ENCODE data around the gene KIF1A.

DNA sequence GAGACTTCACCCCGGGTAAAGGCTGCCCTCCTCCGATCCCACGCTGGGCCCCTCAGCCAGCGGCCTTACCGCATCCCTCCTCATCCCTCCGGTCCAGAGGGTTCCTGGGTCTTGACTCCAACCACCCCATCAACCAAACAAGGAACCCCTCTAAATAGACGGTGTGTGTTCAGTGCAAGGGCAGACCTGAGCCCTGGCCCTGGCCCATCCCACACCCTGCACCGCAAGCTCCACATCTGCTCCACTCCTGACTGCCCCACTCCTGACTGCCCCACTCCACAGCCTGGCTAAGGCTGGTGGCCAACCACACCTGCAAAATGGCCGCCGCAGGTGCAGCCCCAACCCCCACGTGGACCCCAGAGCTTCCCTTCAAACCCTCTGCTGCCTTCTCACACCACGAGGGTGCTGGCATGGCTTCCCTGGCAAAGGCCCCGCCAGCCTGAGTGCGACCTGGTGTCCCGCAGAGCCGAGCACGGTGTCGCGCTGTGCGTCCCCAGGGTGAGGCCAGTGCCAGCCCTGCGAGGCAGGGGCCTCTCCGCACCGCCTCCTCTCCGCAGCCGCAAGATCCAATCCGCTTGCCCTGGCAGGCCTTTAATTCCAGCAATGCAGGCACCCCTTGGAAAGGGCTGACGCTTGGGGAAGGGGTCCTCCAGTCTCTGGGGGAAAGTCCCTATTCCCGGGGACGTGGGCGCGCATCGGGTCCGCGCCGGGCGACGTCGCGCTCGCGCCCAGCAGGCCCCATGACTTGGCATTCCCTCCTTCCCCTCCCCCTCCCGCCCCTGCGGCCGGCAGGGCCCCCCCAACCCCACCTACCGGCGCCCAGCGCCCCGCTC, 1.5 kb downstream of the KIF1A start:
- no peak for TF ChIP-seq POLR2AphosphoS5 (IDR thresholded peaks at IDR 0.05; ENCODE audit: low read depth, low read length)
- TF ChIP-seq POLR2A (IDR thresholded peaks at IDR 0.05; ENCODE audit: low read depth, low read length), result no peak
